ENCODE results near the gene TATDN2. TPM values are rescaled to one million over a fixed set of nuclear protein-coding genes. Genes with fewer than 3 reads are reported as not detected.

TATDN2 gene
- total RNA-seq, 4 donors from 2014 or later: 22.1 to 33.7 (median 26.3) TPM

GRCh38 chr3:10317311-10317960 is 69.2 kb downstream of the TATDN2 start:
- no peak for TF ChIP-seq POLR2A (IDR thresholded peaks at IDR 0.05)
- no peak for TF ChIP-seq EP300 (IDR thresholded peaks at IDR 0.05)
- TF ChIP-seq CTCF (IDR thresholded peaks at IDR 0.05): no peak
- no peak for TF ChIP-seq POLR2AphosphoS5 (IDR thresholded peaks at IDR 0.05)
- H3K36me3 ChIP-seq: peaks cover 60% of the 10 kb centered on the region
- no peaks in the 10 kb centered on the region for H3K27me3 ChIP-seq
- no peak overlapping the region for H3K27ac ChIP-seq
- H3K4me1 ChIP-seq: peaks cover 33% of the 10 kb centered on the region
- no peaks in the 10 kb centered on the region for H3K9me3 ChIP-seq
- DNase-seq (ENCODE audit: low spot score in 2 of 2): peak in 1 of 2 donors; percentile 21
- 90% methylated on average over 4 of the region's 4 CpGs for WGBS
- H3K4me3 ChIP-seq: no peak overlapping the region

GRCh38 chr3:10317961-10318350 is 69.7 kb downstream of the TATDN2 start:
- Histone ChIP-seq H3K36me3 (peaks cover 55% of the 10 kb centered on the region), H3K9me3 (no peaks in the 10 kb centered on the region), H3K4me3 (no peak overlapping the region), H3K4me1 (peaks cover 33% of the 10 kb centered on the region), H3K27me3 (no peaks in the 10 kb centered on the region), H3K27ac (no peak overlapping the region)
- no peak for DNase-seq (ENCODE audit: low spot score in 2 of 2)
- 90% methylated on average over 3 of the region's 3 CpGs for WGBS
- TF ChIP-seq POLR2AphosphoS5 (IDR thresholded peaks at IDR 0.05) (no peak), POLR2A (IDR thresholded peaks at IDR 0.05) (no peak), EP300 (IDR thresholded peaks at IDR 0.05) (no peak), CTCF (IDR thresholded peaks at IDR 0.05) (no peak)

GRCh38 chr3:10319251-10319650 is 71.0 kb downstream of the TATDN2 start:
- H3K27ac ChIP-seq: no peak overlapping the region
- H3K4me1 ChIP-seq: peaks cover 33% of the 10 kb centered on the region
- H3K4me3 ChIP-seq: peak overlapping the region; percentile 81
- peaks cover 42% of the 10 kb centered on the region for H3K36me3 ChIP-seq
- H3K9me3 ChIP-seq: no peaks in the 10 kb centered on the region
- DNase-seq (ENCODE audit: low spot score in 2 of 2): peak in 1 of 2 donors; percentile 32
- TF ChIP-seq EP300 (IDR thresholded peaks at IDR 0.05): no peak
- no peak for TF ChIP-seq CTCF (IDR thresholded peaks at IDR 0.05)
- no peak for TF ChIP-seq POLR2AphosphoS5 (IDR thresholded peaks at IDR 0.05)
- TF ChIP-seq POLR2A (IDR thresholded peaks at IDR 0.05): no peak
- 56% methylated on average over 6 of the region's 6 CpGs for WGBS
- no peaks in the 10 kb centered on the region for H3K27me3 ChIP-seq

DNA sequence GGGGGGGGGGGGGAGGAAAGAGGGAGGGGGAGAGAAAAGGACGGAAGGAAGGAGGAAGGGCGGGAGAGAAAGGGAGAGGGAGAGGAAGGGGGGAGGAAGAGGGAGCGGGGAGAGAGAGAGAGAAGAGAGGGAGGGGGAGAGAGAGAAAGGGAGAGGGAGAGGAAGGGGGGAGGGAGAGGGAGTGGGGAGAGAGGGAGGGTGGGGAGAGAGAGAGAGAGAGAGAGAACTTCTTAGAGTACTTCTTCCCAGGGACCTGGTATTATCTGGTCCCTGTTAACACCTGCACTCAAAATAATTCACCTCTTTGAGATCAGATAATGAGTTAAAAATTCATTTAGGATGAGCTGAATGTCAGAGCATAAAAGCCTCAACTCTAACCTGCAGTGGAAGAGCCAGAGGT is 71.5 kb downstream of the TATDN2 start:
- Histone ChIP-seq H3K36me3 (peaks cover 37% of the 10 kb centered on the region), H3K27ac (peak overlapping the region; percentile 85), H3K4me3 (peak overlapping the region; percentile 81), H3K27me3 (no peaks in the 10 kb centered on the region), H3K9me3 (no peaks in the 10 kb centered on the region), H3K4me1 (peaks cover 33% of the 10 kb centered on the region)
- TF ChIP-seq CTCF (IDR thresholded peaks at IDR 0.05) (no peak), EP300 (IDR thresholded peaks at IDR 0.05) (no peak), POLR2AphosphoS5 (IDR thresholded peaks at IDR 0.05) (no peak), POLR2A (IDR thresholded peaks at IDR 0.05) (no peak)
- DNase-seq (ENCODE audit: low spot score in 2 of 2): peak in 1 of 2 donors; percentile 1
- WGBS: 0% methylated on average over 3 of the region's 3 CpGs

DNA sequence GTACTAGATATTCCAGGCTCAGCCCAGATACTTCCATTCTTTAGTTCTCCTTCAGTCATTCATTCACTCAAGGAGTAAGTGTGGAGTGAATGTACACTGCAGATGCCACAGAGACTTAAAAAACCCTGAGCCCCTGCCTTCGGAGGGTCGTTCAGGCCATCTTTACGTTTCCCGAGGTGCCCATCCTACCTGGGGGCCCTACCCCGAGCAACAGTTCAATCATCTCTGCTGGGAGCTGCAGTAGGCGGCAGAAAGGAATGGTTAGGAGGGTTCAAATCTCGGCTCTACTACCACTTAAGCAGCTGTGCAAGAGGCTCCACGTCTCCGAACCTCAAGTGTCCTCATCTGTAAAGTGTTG is 72.0 kb downstream of the TATDN2 start:
- DNase-seq (ENCODE audit: low spot score in 2 of 2): no peak
- Histone ChIP-seq H3K4me3 (peak overlapping the region; percentile 81), H3K4me1 (peaks cover 33% of the 10 kb centered on the region), H3K9me3 (no peaks in the 10 kb centered on the region), H3K27ac (peak overlapping the region; percentile 85), H3K27me3 (no peaks in the 10 kb centered on the region), H3K36me3 (peaks cover 32% of the 10 kb centered on the region)
- WGBS: 1% methylated on average over 9 of the region's 9 CpGs
- no peak for TF ChIP-seq CTCF (IDR thresholded peaks at IDR 0.05)
- TF ChIP-seq POLR2A (IDR thresholded peaks at IDR 0.05): no peak
